Activated gamma-delta T cell (primary cell): ENCODE data around the gene FGF14.

ENCODE experiments used
- DNase-seq: peaks from one replicate; lab custom pipeline; 2025; lab: John Stamatoyannopoulos, UW

Gene FGF14

DNA sequence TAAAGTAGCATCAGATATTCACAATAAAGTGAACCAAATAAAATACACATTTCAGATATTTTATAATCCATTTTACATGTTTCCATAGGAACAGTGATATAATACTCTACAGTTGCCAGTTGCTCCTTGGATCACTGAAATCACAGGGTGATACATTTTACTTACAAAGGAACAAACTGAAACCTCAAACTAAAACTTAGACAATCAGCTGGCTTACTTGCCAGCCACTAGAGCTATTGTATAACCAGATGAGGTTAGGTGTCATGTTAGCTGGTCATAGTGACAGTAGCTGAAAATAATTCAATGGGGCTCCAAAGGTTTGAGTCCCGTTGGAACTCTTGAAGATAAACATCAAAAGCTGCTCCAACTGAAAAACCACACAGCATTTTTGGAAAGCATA, 674.7 kb downstream of the FGF14 start:
- DNase-seq: no peak

GRCh38 chr13:101726681-101727080, 675.2 kb downstream of the FGF14 start:
- DNase-seq: no peak

- no peak for DNase-seq
Observed at GRCh38 chr13:101718496-101718895, 683.4 kb downstream of the FGF14 start.

- DNase-seq: no peak
Observed at GRCh38 chr13:101717353-101717752, 684.5 kb downstream of the FGF14 start.

GRCh38 chr13:101714195-101714594, 687.7 kb downstream of the FGF14 start:
- DNase-seq: no peak

- no peak for DNase-seq
Observed at GRCh38 chr13:101712026-101712348, 689.9 kb downstream of the FGF14 start.

DNA sequence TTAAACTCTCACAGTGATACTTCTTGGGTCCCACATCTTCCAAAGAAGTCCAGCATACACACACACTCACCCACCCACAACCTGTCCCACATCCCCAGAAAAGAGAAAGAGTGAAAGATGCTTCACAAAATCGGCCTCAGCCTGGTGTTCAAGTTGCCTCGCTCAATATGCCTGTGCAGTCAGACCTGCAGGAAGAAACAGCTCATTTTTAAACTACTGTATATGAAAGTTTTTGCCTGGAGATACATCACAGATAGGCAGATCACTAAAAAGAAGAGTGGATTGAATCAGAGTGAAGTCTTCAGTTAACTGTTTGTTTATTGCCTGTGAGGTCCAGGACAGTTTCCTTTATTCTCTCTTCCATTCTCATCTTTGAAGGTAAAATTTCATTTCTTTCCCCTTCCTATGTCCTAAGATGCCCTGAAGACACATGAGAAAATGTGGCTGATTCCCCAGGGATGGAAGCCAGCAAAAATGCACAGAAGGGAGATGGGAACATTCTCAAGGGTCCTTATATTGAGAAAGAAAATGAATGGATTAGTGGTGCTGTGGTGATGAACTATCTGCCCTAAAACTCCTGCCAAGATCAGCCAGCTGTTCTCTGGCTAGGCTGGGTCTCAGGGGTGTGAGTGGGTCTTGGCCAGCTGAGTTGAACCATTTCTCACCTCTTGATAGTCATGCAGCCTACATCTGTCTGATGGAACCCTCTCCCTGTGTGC, 690.4 kb downstream of the FGF14 start:
- DNase-seq: no peak

- no peak for DNase-seq
Observed at GRCh38 chr13:101709952-101710351, 691.9 kb downstream of the FGF14 start.

- DNase-seq: no peak
Observed at GRCh38 chr13:101708115-101708514, 693.7 kb downstream of the FGF14 start.

DNA sequence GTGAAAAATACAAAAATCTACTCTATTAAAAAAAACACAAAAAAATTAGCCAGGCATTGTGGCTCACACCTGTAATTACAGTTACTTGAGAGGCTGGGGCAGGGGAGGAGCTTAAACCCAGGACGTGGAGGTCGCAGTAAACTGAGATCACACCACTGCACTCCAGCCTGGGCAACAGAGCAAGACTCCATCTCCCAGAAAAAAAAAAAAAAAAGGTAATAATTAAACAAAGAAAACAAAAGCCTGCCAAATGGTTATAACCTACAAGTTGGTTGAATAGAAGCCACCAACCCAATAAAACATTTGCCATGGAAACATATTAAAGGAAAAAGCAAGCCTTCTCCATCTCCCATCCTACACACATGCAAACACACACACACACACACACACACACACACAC, 694.2 kb downstream of the FGF14 start:
- no peak for DNase-seq

- DNase-seq: no peak
Observed at GRCh38 chr13:101706651-101707050, 695.2 kb downstream of the FGF14 start.

GRCh38 chr13:101703838-101704237, 698.0 kb downstream of the FGF14 start:
- no peak for DNase-seq

DNA sequence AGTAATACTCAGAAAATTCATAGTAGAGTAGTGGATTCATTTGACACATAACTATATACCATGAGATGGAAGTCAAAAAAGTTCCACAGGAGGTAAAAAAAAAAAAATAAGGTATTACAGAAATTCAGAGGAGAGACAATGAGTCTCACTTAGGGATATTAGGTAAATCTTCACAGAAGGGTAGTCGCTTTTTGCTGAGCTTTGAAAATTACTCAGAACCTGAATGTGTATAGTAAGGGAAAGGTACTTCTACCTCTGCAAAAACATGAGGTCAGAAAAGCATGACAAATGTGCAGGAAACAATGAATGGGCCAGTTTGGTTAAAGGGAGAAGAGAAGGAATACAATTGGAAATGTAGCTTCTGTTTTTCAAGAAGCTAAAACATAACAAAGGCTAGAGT, 698.8 kb downstream of the FGF14 start:
- no peak for DNase-seq

- no peak for DNase-seq
Observed at GRCh38 chr13:101700598-101700997, 701.2 kb downstream of the FGF14 start.

- DNase-seq: no peak
Observed at GRCh38 chr13:101698400-101698799, 703.4 kb downstream of the FGF14 start.

- no peak for DNase-seq
Observed at GRCh38 chr13:101697745-101698144, 704.1 kb downstream of the FGF14 start.

DNA sequence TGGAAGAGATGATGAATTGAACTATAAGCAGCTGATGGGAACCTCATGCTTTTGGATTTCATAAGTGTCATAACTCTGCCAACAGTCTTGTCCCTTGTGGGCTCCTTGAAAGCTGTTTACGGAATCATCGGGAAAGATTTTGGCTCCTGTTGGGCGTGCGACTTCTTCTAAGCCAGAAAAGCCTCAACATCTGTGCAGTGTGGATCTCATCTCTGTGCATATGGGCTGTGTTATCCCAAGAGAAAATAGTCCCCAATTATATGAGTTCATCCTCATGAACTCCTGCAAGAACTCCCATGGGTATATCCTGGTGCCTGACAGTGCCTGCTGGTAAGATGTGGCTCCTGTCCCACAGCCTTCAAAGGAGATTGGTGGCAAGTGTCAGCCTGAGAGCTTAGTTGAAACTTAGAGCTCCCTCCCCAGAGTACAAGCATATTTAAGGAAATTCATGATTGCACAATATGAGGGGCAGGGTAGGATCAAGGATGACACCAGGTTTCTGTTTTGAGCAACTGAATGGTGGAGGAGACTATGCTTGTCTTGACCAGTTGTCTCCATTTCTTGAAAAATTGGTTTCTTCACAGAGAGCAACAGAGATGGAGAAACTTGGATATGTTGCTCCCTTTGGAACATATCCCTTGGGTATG, 705.9 kb downstream of the FGF14 start:
- DNase-seq: no peak

GRCh38 chr13:101691341-101691860, 710.4 kb downstream of the FGF14 start:
- DNase-seq: no peak

DNA sequence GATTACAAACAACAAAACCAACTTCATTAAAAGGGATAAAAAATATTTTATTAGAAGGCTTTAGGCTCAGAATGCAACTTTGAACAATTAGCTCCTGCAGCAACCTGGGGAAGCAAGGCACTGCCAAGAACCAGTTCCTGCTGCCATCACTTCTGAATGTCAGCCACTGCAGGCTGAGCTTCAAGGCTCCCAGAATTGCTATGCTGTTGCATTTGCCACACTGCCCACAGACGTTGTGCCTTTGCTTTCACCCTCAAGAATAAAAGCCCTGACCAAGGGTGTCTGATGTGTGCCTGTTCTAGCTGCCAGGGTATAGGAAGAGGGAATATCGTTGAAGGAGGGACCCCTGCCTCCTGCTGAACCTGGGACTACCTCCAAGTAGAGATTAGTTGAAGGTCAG, 711.0 kb downstream of the FGF14 start:
- DNase-seq: no peak

- DNase-seq: no peak
Observed at GRCh38 chr13:101686003-101686402, 715.8 kb downstream of the FGF14 start.

GRCh38 chr13:101681834-101682233, 720.0 kb downstream of the FGF14 start:
- no peak for DNase-seq

DNA sequence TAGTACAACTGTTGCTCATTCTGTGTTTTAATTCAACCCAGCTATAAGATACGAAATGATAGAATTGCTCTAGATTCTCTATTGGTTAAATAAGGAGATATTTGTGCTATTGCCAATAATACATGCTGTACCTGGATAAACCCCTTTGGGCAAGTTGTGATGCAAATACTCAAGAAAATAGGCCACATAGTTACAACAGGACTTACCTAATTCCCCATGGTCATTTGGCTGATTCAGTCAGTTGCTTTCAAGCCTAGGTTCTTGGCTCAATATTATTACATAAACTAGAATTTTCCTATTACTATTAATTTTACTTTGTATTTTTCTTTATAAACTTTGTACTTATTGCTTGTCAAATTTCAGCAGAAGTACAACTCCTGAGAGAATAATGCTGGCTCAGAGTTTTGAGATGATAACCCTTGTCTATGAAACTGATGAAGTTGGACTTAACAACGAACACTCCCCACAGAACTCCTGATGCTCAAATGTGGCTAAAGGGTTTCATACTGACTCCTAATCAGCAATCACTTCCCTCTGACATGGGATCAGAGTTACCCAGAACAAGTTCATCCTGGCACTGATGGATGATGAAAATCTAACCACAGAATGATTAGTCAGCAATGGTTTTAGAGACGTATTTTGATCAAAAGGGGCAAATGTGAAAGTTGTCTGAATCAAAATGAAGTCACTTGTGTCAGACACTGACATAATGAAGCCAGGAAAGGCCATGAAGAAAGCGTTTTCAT, 728.3 kb downstream of the FGF14 start:
- no peak for DNase-seq

GRCh38 chr13:101661839-101662238, 740.0 kb downstream of the FGF14 start:
- no peak for DNase-seq
